ENCODE data around the gene TPM2. TPM values are rescaled to one million over a fixed set of nuclear protein-coding genes. Genes with fewer than 3 reads are reported as not detected.
A peak's percentile ranks its signal among the peaks of the same experiment; 100 is the strongest.

TPM2 gene
- total RNA-seq, 1 experiment from 2014 or later: 138 TPM

GRCh38 chr9:35703906-35704672 lies 14.4 kb upstream of the TPM2 start:
- no peak for TF ChIP-seq CTCF (IDR thresholded peaks at IDR 0.05; ENCODE audit: unreplicated experiment)
- no peak for DNase-seq
- Mint-ChIP-seq H3K27me3 (ENCODE audit: unreplicated experiment) (no peaks in the 10 kb centered on the region), H3K27ac (ENCODE audit: unreplicated experiment) (no peak overlapping the region), H3K4me3 (ENCODE audit: low read depth, unreplicated experiment) (no peak overlapping the region), H3K36me3 (ENCODE audit: insufficient read depth, unreplicated experiment) (peaks cover 21% of the 10 kb centered on the region), H3K9me3 (ENCODE audit: low read depth, unreplicated experiment) (no peaks in the 10 kb centered on the region), H3K4me1 (ENCODE audit: low read depth, unreplicated experiment) (no peaks in the 10 kb centered on the region)
- TSS peak; percentile 18 for BruUV-seq (replicated peaks)
- intact Hi-C loops (cut with micrococcal nuclease; ENCODE audit: unreplicated experiment): no loop called here
- CTCF ChIA-PET: no interaction called here

- DNase-seq: no peak
- H3K27ac Mint-ChIP-seq (ENCODE audit: unreplicated experiment): no peak overlapping the region
- CTCF ChIA-PET: no interaction called here
- H3K4me3 Mint-ChIP-seq (ENCODE audit: low read depth, unreplicated experiment): no peak overlapping the region
- H3K27me3 Mint-ChIP-seq (ENCODE audit: unreplicated experiment): no peaks in the 10 kb centered on the region
- no peaks in the 10 kb centered on the region for H3K4me1 Mint-ChIP-seq (ENCODE audit: low read depth, unreplicated experiment)
- H3K9me3 Mint-ChIP-seq (ENCODE audit: low read depth, unreplicated experiment): no peaks in the 10 kb centered on the region
- H3K36me3 Mint-ChIP-seq (ENCODE audit: insufficient read depth, unreplicated experiment): peaks cover 14% of the 10 kb centered on the region
- intact Hi-C loops (cut with micrococcal nuclease; ENCODE audit: unreplicated experiment): no loop called here
- BruUV-seq (replicated peaks): no TSS peak
- no peak for TF ChIP-seq CTCF (IDR thresholded peaks at IDR 0.05; ENCODE audit: unreplicated experiment)
Observed at GRCh38 chr9:35702696-35703095, 13.0 kb upstream of the TPM2 start.

- Mint-ChIP-seq H3K9me3 (ENCODE audit: low read depth, unreplicated experiment) (no peaks in the 10 kb centered on the region), H3K27me3 (ENCODE audit: unreplicated experiment) (no peaks in the 10 kb centered on the region), H3K4me1 (ENCODE audit: low read depth, unreplicated experiment) (no peaks in the 10 kb centered on the region), H3K36me3 (ENCODE audit: insufficient read depth, unreplicated experiment) (peaks cover 12% of the 10 kb centered on the region), H3K4me3 (ENCODE audit: low read depth, unreplicated experiment) (no peak overlapping the region), H3K27ac (ENCODE audit: unreplicated experiment) (no peak overlapping the region)
- CTCF ChIA-PET: no interaction called here
- no peak for TF ChIP-seq CTCF (IDR thresholded peaks at IDR 0.05; ENCODE audit: unreplicated experiment)
- intact Hi-C loops (cut with micrococcal nuclease; ENCODE audit: unreplicated experiment): no loop called here
- no TSS peak for BruUV-seq (replicated peaks)
- DNase-seq: no peak
Observed at GRCh38 chr9:35700942-35701341, 11.2 kb upstream of the TPM2 start.

- CTCF ChIA-PET: no interaction called here
- H3K9me3 Mint-ChIP-seq (ENCODE audit: low read depth, unreplicated experiment): no peaks in the 10 kb centered on the region
Observed at GRCh38 chr9:35700031-35700430, 10.3 kb upstream of the TPM2 start.

More at GRCh38 chr9:35700031-35700430, 10.3 kb upstream of the TPM2 start:
- H3K27me3 Mint-ChIP-seq (ENCODE audit: unreplicated experiment): no peaks in the 10 kb centered on the region
- H3K4me3 Mint-ChIP-seq (ENCODE audit: low read depth, unreplicated experiment): no peak overlapping the region
- BruUV-seq (replicated peaks): no TSS peak
- peaks cover 12% of the 10 kb centered on the region for H3K36me3 Mint-ChIP-seq (ENCODE audit: insufficient read depth, unreplicated experiment)
- intact Hi-C loops (cut with micrococcal nuclease; ENCODE audit: unreplicated experiment): no loop called here
- no peak for DNase-seq
- no peaks in the 10 kb centered on the region for H3K4me1 Mint-ChIP-seq (ENCODE audit: low read depth, unreplicated experiment)
- H3K27ac Mint-ChIP-seq (ENCODE audit: unreplicated experiment): no peak overlapping the region
- TF ChIP-seq CTCF (IDR thresholded peaks at IDR 0.05; ENCODE audit: unreplicated experiment): no peak
